Right lobe of liver (tissue), 6 donors: ENCODE measurements around the gene CALD1. TPM values are rescaled to one million over a fixed set of nuclear protein-coding genes. Genes with fewer than 3 reads are reported as not detected.
A peak's percentile ranks its signal among the peaks of the same experiment; 100 is the strongest.

Source experiments
- ATAC-seq, 4 donors: fragments of 200-7000 bp; cut with Tn5 transposase; one replicate each; pipeline ENCODE4 v1.9.1; 2020; ENCODE audit warnings: mild to moderate bottlenecking in 4 of 4, moderate library complexity in 4 of 4
- DNase-seq, 3 donors: peaks; one replicate each; pipeline ENCODE4 v3.0.0-alpha.2; 2020
- H3K27ac ChIP-seq, 3 donors: fragments of 200-600 bp; one replicate each; pipeline ENCODE4 v1.8.0; 2022
- H3K27me3 ChIP-seq, 2 donors: fragments of 200-600 bp; one replicate each; pipeline ENCODE4 v1.8.0; 2022
- H3K36me3 ChIP-seq, 4 donors: fragments of 200-600 bp; sonication (generic) in 1 of 4; one replicate each; pipeline versions ENCODE4 v1.5.1 to v1.8.0; 2017 to 2022; ENCODE audit warnings: control low read depth in 1 of 4
- H3K4me1 ChIP-seq, 4 donors: fragments of 200-600 bp; sonication (generic) in 1 of 4; one replicate each; pipeline versions ENCODE4 v1.5.1 to v1.8.0; 2017 to 2022; ENCODE audit warnings: control low read depth in 1 of 4
- H3K4me3 ChIP-seq, 3 donors: fragments of 200-600 bp; one replicate each; pipeline ENCODE4 v1.8.0; 2022
- H3K9me3 ChIP-seq, 4 donors: fragments of 200-600 bp; sonication (generic) in 1 of 4; one replicate each; pipeline versions ENCODE4 v1.5.1 to v1.8.0; 2017 to 2022; ENCODE audit warnings: control low read depth in 1 of 4
- CTCF ChIP-seq, 4 donors: fragments of 200-600 bp in 3 of 4; fragments of 450-650 bp in 1 of 4; IDR thresholded peaks; one replicate each; pipeline versions ENCODE4 v1.5.1 to v1.8.0; 2016 to 2022; ENCODE audit warnings: antibody characterized with exemption in 4 of 4, mild to moderate bottlenecking in 2 of 4
- POLR2A ChIP-seq: fragments of 450-650 bp; IDR thresholded peaks from one replicate; pipeline ENCODE4 v1.6.1; 2017; ENCODE audit warnings: antibody characterized with exemption, mild to moderate bottlenecking
- WGBS: methylation state at CpG from one replicate; pipeline ENCODE4 v1.1.6; 2018; ENCODE audit warnings: low coverage, low lambda C conversion rate; ENCODE audit not compliant: insufficient coverage; ENCODE audit errors: missing lambda C conversion rate; 5-methylcytosine and 5-hydroxymethylcytosine counted together
- intact Hi-C, 2 donors: fragments of 100-400 bp; cut with DNase I; formaldehyde crosslinking; loops; one replicate each; pipeline versions ENCODE4 v1.11.2 to v1.14.1; 2022
- total RNA-seq, 6 experiments: library from RNA; depleted of rRNA in 2 of 6; stranded (reverse); fragments of >200 nt in 2 of 6; fragmentation: NEBNext Ultra II Directional in 3 of 6; extraction: Animal tissue kit (Norgen Biotek cat#: 25700) in 3 of 6; gene quantifications; one replicate each; pipeline versions ENCODE4 v1.1.0 to v1.2.4, GENCODE V29; 2016 to 2023
- donor health status: DM: no; HTN: yes; CAD: no.
- donor health status: DM: no; HTN: no; CAD: no.
- donor health status: DM: no; HTN: no; CAD: no.
- donor health status: DM: no; HTN: yes; CAD: no.
- donor health status: DM: no; HTN: yes; CAD: no.

Gene CALD1
- total RNA-seq, 6 experiments from 2014 or later = 110 to 181 (median 131) TPM

DNA sequence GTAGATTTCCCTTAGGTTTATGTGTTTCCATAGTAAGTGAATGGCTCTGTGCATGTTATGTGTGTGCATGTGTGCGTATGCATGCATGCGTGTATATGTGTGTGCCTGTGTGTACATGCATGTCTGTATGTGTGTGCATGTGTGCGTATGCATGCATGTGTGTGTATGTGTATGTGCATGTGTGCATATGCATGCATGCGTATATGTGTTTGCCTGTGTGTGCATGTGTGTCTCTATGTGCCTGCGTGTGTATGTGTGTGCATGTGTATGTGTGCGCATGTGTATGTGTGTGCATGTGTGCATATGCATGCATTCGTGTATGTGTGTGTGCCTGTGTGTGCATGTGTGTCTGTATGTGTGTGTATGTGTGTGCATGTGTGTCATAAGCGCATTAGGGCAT lies 108.1 kb downstream of the CALD1 start:
- TF ChIP-seq CTCF (IDR thresholded peaks at IDR 0.05) (no peak), POLR2A (no peak)
- Histone ChIP-seq H3K27ac (no peak overlapping the region), H3K36me3 (no peaks in the 10 kb centered on the region), H3K9me3 (no peaks in the 10 kb centered on the region), H3K27me3 (no peaks in the 10 kb centered on the region), H3K4me1 (peaks cover 0 to 19% (median 4%) of the 10 kb centered on the region in 4 donors), H3K4me3 (no peak overlapping the region)
- intact Hi-C loops = no loop called here
- no peak for DNase-seq
- no peak for ATAC-seq
- 94% methylated on average over 4 of the region's 8 CpGs for WGBS

GRCh38 chr7:134888141-134888740 lies 108.8 kb downstream of the CALD1 start:
- Histone ChIP-seq H3K27ac (no peak overlapping the region), H3K4me1 (peaks cover 0 to 20% (median 4%) of the 10 kb centered on the region in 4 donors), H3K4me3 (no peak overlapping the region), H3K36me3 (no peaks in the 10 kb centered on the region), H3K9me3 (no peaks in the 10 kb centered on the region), H3K27me3 (no peaks in the 10 kb centered on the region)
- intact Hi-C loops = no loop called here
- TF ChIP-seq CTCF (IDR thresholded peaks at IDR 0.05) = no peak
- no peak for TF ChIP-seq POLR2A
- ATAC-seq (no peak), DNase-seq (no peak)
- WGBS = 40% methylated on average over 3 of the region's 3 CpGs

GRCh38 chr7:134890246-134891240 lies 111.1 kb downstream of the CALD1 start:
- intact Hi-C loops = no loop called here
- peak; percentile 48 to 62 (median 60) for DNase-seq
- 20% methylated on average over 2 of the region's 10 CpGs for WGBS

DNA sequence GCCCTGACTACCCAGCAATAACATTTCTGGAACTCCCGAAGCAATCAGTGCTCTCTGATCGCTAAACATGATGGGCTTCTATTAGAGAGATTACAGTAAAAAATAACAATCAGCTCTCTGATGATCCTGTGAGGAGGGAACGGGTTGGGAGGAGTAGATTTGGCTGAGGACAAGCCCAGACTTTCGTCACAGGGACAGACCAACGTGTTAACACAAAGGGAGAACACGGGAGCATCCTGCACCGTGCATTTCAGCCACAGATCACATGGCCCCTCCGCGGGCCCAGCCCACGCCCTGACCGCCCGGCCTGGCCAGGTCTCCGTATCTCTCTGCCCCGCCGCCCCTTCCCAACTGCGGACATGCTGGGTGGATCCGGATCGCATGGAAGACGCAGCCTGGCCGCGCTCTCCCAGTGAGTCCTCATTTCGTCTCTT lies 111.8 kb downstream of the CALD1 start:
- ATAC-seq (peak; percentile 76 to 93 (median 89)), DNase-seq (peak; percentile 87 to 95 (median 92))
- Histone ChIP-seq H3K9me3 (no peaks in the 10 kb centered on the region), H3K36me3 (no peaks in the 10 kb centered on the region), H3K27ac (peak overlapping the region; percentile 81 to 95 (median 92)), H3K4me3 (peak overlapping the region; percentile 40 to 57 (median 56)), H3K27me3 (no peaks in the 10 kb centered on the region), H3K4me1 (peaks cover 0 to 34% (median 4%) of the 10 kb centered on the region in 4 donors)
- intact Hi-C loops = no loop called here
- WGBS = 3% methylated on average over 11 of the region's 22 CpGs
- TF ChIP-seq POLR2A = peak; percentile 74
- no peak for TF ChIP-seq CTCF (IDR thresholded peaks at IDR 0.05)

More at GRCh38 chr7:134890246-134891240, 111.1 kb downstream of the CALD1 start:
- H3K4me1 ChIP-seq = peaks cover 0 to 37% (median 4%) of the 10 kb centered on the region in 4 donors
- peak overlapping the region in 1 of 3 donors; percentile 56 for H3K4me3 ChIP-seq
- peak overlapping the region; percentile 7 to 95 (median 92) for H3K27ac ChIP-seq
- TF ChIP-seq POLR2A = no peak
- no peak for TF ChIP-seq CTCF (IDR thresholded peaks at IDR 0.05)
- H3K36me3 ChIP-seq = no peaks in the 10 kb centered on the region
- H3K27me3 ChIP-seq = no peaks in the 10 kb centered on the region
- no peak for ATAC-seq
- no peaks in the 10 kb centered on the region for H3K9me3 ChIP-seq
